HepG2 (cell line): ENCODE data around the gene ACAT2. TPM values are rescaled to one million over a fixed set of nuclear protein-coding genes. Genes with fewer than 3 reads are reported as not detected.

Experiments used
- FLYWCH1 ChIP-seq: sonication (generic); formaldehyde crosslinking; IDR thresholded peaks from 2 replicates; pipeline ENCODE4 v1.8.1; 2023; ENCODE audit warnings: mild to moderate bottlenecking, missing genetic modification reagents
- HDAC2 ChIP-seq: sonication (generic); formaldehyde crosslinking; IDR thresholded peaks from 2 replicates; pipeline ENCODE4 v1.4.0; 2020; ENCODE audit warnings: missing genetic modification reagents
- HNF4G ChIP-seq, 2 experiments: sonication (generic) in 1 of 2; formaldehyde crosslinking in 1 of 2; IDR thresholded peaks; 2 replicates each; pipeline versions ENCODE4 v1.4.0 to v1.6.1; 2011 to 2020; ENCODE audit warnings: borderline replicate concordance in 2 of 2, low read depth in 2 of 2, mild to moderate bottlenecking in 2 of 2, low read length in 1 of 2, missing genetic modification reagents in 1 of 2, moderate library complexity in 1 of 2
- IKZF4 ChIP-seq: sonication (generic); formaldehyde crosslinking; IDR thresholded peaks from 2 replicates; pipeline ENCODE4 v1.5.1; 2020; ENCODE audit warnings: borderline replicate concordance, mild to moderate bottlenecking, low read depth, missing genetic modification reagents; ENCODE audit errors: not compliant biosample characterization
- PRDM10 ChIP-seq: sonication (generic); formaldehyde crosslinking; IDR thresholded peaks from 2 replicates; pipeline ENCODE4 v1.4.0; 2020; ENCODE audit warnings: low read depth, missing genetic modification reagents
- SMARCE1 ChIP-seq: fragments of 450-650 bp; IDR thresholded peaks from 2 replicates; pipeline ENCODE4 v1.6.1; 2017; ENCODE audit warnings: borderline replicate concordance
- TBL1XR1 ChIP-seq: fragments of 150-350 bp; IDR thresholded peaks from 2 replicates; pipeline ENCODE4 v1.6.1; 2014; ENCODE audit warnings: borderline replicate concordance, low read length; ENCODE audit not compliant: partially characterized antibody
- TRIM24 ChIP-seq: sonication (generic); formaldehyde crosslinking; IDR thresholded peaks from 2 replicates; pipeline ENCODE4 v1.8.0; 2022; ENCODE audit warnings: mild to moderate bottlenecking, missing genetic modification reagents
- ZBTB42 ChIP-seq: sonication (generic); formaldehyde crosslinking; IDR thresholded peaks from 2 replicates; pipeline ENCODE4 v1.5.0; 2020; ENCODE audit warnings: mild to moderate bottlenecking, missing genetic modification reagents
- ZFP62 ChIP-seq: sonication (generic); formaldehyde crosslinking; IDR thresholded peaks from 2 replicates; pipeline ENCODE4 v1.4.0; 2020; ENCODE audit warnings: missing genetic modification reagents
- ZNF12 ChIP-seq: sonication (generic); formaldehyde crosslinking; IDR thresholded peaks from 2 replicates; pipeline ENCODE4 v1.5.0; 2020; ENCODE audit warnings: missing genetic modification reagents
- ZNF660 ChIP-seq: sonication (generic); formaldehyde crosslinking; IDR thresholded peaks from 2 replicates; pipeline ENCODE4 v1.5.1; 2020; ENCODE audit warnings: mild to moderate bottlenecking, low read depth, missing genetic modification reagents, borderline replicate concordance
- polyA plus RNA-seq, 8 experiments: library from polyadenylated mRNA; depleted of rRNA in 3 of 8; stranded (reverse) in 7 of 8; unstranded in 1 of 8; fragments of >200 nt; fragmentation: Illumina TruSeq in 4 of 8; extraction: Trizol in 4 of 8; gene quantifications; 2 replicates each; pipeline versions ENCODE4 v1.2.1 to v1.2.3, GENCODE V29; 2011 to 2016; ENCODE audit warnings: low read depth in 4 of 8, missing spikeins in 1 of 8, mixed read lengths in 1 of 8; ENCODE audit not compliant: insufficient read depth in 1 of 8
- total RNA-seq, 5 experiments: library from RNA; depleted of rRNA; stranded (reverse); fragments of >200 nt; fragmentation: Illumina TruSeq; extraction: Trizol; gene quantifications; 2 replicates each; pipeline ENCODE4 v1.2.3, GENCODE V29; 2016; ENCODE audit warnings: low read depth in 1 of 5
- TF ChIP-seq, protein P1 (sequence below): sonication (generic); formaldehyde crosslinking; IDR thresholded peaks from 2 replicates; pipeline ENCODE4 v1.5.1; 2020; ENCODE audit warnings: missing genetic modification reagents, mild to moderate bottlenecking, borderline replicate concordance
- TF ChIP-seq, protein P2 (sequence below): sonication (generic); formaldehyde crosslinking; conservative IDR thresholded peaks from 2 replicates; pipeline ENCODE4 v1.4.0; 2020; ENCODE audit warnings: missing genetic modification reagents

ACAT2 gene
- total and polyA plus RNA-seq, 2 of the 13 experiments (the other 11 are each of a cell fraction or from before 2014, with no cell fraction given) = 121 to 534 TPM

DNA sequence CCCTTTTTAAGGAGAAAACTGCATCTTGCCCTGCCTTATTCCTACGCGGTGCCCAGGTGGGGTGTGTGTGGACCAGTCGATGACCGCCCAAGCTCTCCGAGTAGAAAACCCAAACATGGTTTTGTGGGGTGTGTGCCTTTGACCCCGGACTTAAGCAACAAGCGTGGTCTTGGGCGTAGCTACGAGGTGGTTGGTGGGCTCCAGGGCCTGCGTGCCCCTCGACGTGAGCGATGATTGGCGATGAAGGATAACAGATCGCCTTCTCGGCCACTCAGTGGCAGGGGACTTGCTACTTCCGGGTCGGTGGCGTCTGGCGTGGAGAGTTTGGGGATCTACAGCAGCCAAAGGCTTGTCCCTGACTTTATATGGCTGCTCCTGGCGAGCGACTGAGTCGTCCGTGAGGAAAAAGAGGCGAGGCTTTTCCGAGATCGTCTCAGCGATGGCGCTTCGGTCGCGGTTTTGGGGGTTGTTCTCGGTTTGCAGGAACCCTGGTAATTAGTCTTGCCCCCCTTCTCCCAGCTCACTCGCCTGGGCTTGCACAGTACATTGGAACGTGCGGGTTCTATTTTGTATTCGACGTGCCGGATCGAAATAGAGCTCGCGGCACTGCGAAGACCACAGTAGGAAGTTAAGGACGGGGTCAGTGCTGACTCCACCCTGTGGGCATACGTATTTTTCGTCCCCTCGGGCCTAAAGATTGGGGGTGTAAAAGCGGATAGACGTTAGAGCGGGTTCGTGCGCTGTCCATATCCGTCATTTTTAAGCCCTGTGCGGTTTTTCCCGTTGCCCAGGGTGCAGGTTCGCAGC is 28.5 kb downstream of the ACAT2 start, which contains the start of gene MRPL18 (continued):
- TF ChIP-seq ZFP62 (CRISPR knock-in tag) (no peak), PRDM10 (CRISPR knock-in tag) (peak; percentile 50), HDAC2 (CRISPR knock-in tag) (peak; percentile 11; the same call in 1 of the 2 replicates), HNF4G (IDR thresholded peaks at IDR 0.05; ENCODE audit: borderline replicate concordance, low read depth, low read length) (0 out of 2 replicates have a peak, but pooled peaks have one; percentile 3), HNF4G (CRISPR knock-in tag; IDR thresholded peaks at IDR 0.05; ENCODE audit: borderline replicate concordance, low read depth) (no peak), ZNF12 (CRISPR knock-in tag) (no peak), ZNF660 (CRISPR knock-in tag) (no peak), TBL1XR1 (peak; percentile 9), ZBTB42 (CRISPR knock-in tag) (no peak; the same call in 1 of the 2 replicates), TRIM24 (CRISPR knock-in tag) (no peak), FLYWCH1 (CRISPR knock-in tag) (no peak), IKZF4 (no peak), SMARCE1 (no peak)
- TF ChIP-seq, protein P1, sequence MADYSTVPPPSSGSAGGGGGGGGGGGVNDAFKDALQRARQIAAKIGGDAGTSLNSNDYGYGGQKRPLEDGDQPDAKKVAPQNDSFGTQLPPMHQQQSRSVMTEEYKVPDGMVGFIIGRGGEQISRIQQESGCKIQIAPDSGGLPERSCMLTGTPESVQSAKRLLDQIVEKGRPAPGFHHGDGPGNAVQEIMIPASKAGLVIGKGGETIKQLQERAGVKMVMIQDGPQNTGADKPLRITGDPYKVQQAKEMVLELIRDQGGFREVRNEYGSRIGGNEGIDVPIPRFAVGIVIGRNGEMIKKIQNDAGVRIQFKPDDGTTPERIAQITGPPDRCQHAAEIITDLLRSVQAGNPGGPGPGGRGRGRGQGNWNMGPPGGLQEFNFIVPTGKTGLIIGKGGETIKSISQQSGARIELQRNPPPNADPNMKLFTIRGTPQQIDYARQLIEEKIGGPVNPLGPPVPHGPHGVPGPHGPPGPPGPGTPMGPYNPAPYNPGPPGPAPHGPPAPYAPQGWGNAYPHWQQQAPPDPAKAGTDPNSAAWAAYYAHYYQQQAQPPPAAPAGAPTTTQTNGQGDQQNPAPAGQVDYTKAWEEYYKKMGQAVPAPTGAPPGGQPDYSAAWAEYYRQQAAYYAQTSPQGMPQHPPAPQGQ = no peak
- TF ChIP-seq, protein P2, sequence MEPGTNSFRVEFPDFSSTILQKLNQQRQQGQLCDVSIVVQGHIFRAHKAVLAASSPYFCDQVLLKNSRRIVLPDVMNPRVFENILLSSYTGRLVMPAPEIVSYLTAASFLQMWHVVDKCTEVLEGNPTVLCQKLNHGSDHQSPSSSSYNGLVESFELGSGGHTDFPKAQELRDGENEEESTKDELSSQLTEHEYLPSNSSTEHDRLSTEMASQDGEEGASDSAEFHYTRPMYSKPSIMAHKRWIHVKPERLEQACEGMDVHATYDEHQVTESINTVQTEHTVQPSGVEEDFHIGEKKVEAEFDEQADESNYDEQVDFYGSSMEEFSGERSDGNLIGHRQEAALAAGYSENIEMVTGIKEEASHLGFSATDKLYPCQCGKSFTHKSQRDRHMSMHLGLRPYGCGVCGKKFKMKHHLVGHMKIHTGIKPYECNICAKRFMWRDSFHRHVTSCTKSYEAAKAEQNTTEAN (CRISPR knock-in tag) = no peak
